GM12892 (cell line): ENCODE measurements around the gene PROCA1.

Experiments used
- POLR2A ChIP-seq: IDR thresholded peaks from 2 replicates; pipeline ENCODE4 v1.6.1; 2011; ENCODE audit warnings: low read depth, low read length, control low read depth
- POLR2AphosphoS5 ChIP-seq: IDR thresholded peaks from 2 replicates; pipeline ENCODE4 v1.6.1; 2011; ENCODE audit warnings: low read depth, low read length, control low read depth
- TAF1 ChIP-seq: IDR thresholded peaks from 2 replicates; pipeline ENCODE4 v1.6.1; 2011; ENCODE audit warnings: low read depth, mild to moderate bottlenecking, control low read depth, low read length, borderline replicate concordance

DNA sequence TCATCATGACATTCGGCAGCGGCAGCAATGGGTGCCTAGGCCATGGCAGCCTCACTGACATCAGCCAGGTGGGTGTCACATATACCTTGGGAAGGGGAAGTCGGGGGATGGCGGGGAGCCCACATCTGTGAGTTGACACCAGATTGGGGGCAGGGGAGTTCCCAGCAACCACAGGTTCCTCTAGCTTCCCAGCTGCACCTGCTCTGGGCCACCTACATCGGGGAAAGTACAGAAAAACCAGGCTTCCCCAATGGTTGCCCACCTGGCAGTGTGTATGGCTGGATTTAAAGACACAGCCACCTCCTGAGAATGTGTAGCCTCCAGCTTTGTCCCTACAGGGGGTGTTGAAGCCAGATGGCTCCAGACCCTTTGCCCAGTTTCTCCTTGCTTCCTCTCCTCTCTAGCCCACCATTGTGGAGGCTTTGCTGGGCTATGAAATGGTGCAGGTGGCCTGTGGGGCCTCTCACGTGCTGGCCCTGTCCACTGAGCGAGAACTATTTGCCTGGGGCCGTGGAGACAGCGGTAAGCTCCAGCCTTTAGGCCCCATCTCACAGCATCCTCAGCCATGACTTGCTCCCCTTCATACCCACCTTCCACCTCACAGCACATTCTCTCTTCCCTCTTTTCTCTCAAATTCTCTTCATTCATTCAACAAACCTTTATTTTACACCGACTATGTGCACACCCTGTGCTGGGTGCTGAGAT lies 27.1 kb upstream of the PROCA1 start:
- TF ChIP-seq POLR2A (no peak), POLR2AphosphoS5 (no peak), TAF1 (no peak)
